Fibroblast of skin of left quadriceps (primary cell): ENCODE measurements around the gene RECK.
A peak's percentile ranks its signal among the peaks of the same experiment; 100 is the strongest.

Experiments
- DNase-seq, 2 experiments: peaks; one replicate each; pipeline ENCODE4 v3.0.0-alpha.2; 2013; ENCODE audit warnings: low read depth in 2 of 2

Gene RECK

DNA sequence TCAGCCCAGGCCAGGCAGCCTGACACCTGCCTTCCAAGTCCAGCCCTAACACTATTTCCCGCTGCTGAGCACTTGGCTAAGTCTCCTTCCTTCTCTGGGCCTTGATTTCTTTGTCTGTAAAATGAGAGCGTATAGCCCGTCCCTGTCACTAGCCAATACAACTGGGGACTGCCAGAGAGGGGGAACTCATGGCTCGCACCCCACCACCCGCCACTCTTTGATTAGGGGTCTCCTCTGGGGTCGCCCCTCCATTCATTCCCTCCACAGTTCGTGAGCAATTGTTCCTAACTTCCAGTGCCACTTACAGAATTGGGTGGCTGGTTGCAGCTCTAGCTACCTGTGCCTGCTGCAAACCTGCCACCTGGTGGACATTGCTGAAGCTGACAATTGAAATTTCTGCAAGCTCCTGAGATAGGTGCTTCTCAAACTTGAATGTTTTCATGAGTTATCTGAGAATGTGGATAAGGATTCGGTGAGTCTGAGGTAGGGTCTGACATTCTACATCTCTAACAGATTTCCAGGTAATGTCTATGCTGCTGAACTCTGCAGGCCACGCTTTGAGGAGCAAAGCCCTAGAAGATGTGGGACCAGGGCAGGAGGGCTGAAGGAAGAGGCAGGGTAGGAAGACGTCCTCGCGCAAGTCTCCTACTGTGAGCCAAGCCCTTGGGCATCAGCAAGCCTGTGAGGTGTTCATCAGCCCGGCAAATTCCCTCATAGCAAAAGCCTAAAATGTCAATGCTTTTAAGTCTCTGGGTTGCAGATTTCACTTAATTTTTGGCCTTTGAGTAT is 13.3 kb upstream of the RECK start:
- DNase-seq = no peak

GRCh38 chr9:36025746-36026145 is 11.0 kb upstream of the RECK start:
- DNase-seq = no peak

GRCh38 chr9:36029202-36029601 is 7.5 kb upstream of the RECK start:
- no peak for DNase-seq

DNA sequence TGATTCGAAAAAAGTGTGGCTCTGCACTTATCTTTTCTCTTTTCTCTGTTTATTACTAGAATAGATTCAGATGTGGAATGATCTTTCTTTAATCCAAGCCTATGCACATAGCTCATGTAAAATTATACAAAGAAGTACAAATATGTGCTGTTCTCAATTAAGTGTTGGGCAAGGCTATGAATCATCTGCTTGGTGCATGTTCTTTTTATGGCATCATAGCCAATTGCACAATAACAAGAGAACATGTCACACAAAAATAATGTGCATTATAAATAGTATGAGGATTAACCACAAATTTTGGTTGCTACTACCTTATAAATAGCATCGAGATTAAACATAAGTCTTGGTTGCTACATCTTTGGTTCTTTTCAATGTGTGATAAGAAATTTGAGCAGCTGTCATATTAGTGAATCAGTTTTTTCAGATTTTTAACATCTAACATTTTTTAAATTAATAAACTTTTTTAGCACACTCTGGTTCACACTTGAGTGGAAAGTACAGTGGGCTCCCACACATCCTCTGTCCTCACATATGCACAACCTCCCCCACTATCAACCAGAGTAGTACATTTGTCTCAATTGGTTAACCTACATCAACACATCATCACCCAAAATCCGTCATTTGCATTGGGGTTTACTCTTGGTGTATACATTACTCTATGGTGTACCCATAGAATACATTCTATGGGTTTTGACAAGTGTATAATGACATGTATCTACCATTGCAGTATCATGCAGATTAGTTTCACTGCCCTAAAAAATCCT is 6.8 kb upstream of the RECK start:
- DNase-seq = peak; percentile 97

DNA sequence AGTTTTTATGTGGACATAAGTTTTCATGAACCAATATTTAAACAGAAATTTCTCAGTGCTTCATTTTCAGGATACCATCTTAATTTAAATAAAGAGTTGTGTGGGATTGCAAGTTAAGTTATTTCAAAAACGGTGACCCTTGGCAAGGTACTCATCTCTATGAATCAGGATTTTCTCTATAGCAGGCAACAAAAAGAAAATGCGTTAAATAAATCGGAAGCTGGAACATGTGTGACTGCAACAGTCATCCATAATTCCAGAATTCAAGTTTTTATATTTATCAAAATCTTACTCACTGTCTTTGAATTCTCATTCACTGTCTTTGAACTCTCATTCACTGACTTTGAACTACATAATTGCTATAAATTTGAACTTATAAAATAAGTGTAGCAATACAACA is 5.8 kb upstream of the RECK start:
- DNase-seq = no peak

GRCh38 chr9:36031774-36032555 is 4.7 kb upstream of the RECK start:
- DNase-seq = peak in 1 of 2 experiments; percentile 74

- no peak for DNase-seq
These were observed 2.9 kb upstream of the RECK start for GRCh38 chr9:36033788-36034187.

DNA sequence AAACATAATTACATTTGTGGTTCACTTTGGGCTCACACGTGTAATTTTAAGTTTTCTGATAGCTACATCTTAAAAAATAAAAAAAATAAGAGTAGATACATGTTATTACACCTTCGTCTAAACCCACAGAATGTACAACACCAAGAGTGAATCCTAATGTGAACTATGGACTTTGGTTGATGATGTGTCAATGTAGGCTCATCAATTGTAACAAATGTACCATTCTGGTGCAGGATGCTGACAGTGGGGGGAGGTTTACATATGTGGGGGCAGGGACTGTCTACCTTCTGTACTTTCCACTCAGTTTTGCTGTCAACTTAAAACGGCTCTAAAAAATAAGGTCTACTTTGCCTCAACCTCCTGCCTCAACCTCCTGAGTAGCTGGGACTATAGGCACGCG is 2.5 kb upstream of the RECK start:
- no peak for DNase-seq

GRCh38 chr9:36035006-36035405 is 1.7 kb upstream of the RECK start:
- peak in 1 of 2 experiments; percentile 76 for DNase-seq

DNA sequence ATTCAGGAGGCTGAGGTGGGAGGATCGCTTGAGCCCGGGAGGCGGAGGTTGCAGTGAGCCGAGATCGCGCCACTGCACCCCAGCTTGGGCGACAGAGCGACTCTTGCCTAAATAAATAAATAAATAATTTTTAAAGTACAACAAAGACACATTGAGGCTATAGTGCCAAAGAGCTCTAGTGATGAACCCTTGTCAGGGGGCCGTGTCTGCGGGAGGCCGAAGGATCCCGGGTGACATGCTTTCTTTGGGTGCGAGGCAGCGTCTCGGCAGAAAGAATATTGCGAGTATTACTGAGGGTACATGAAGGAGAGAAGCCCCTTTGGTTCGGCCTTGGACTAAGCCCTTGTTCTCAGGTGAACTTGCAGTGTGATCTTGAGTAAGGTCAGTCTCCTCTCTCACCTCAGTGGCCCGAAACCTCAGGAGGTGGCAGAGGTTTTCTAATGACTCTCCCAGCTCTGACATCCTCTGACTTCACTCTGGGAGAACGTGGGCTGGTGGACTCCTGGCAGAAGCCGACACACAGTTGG is 397 bp upstream of the RECK start:
- no peak for DNase-seq

DNA sequence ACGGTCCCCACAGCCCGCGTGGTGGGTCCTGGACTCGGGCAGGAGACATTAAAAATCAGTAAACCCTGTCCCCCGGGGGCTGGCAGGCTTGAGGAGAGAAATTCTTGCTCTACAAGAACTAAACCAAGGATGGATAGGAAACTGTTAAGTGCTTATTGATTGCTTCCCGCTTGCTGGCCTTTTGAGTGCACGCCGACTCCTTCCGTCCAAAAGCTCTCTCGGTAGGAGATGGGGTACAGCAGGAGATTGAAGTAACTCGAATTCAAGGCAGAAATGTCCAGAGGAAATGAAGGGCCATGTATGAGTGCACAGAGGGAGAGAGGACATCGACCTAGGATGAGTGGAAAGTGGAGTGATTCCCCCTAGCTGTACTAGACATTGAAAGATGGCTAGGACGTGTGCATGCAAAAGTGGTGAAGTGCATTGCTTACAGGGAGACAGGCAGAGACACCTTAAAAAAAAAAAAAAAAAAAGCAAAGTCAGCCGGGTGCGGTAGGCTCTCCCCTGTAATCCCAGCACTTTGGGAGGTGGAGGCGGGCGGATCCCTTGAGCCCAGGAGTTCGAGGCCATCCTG is 923 bp downstream of the RECK start:
- DNase-seq = no peak

DNA sequence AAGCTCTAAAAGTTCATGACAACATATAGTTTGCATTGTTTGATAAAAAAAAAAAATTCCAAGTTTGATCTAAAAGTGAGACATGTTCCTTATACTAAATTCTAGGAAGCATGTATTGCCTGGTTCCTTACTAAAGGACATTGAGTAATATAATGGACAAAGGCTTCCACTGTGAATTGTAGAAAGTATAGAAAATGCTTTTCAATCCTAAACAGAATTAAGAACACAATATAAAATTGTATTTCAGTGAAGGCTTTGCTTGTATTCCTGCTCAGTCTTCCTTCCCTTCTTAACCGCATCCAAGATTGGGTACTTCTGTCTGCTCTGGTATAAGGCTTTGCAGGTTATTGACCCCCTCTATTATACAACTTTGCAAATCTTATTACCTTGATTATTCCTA is 2.4 kb downstream of the RECK start:
- DNase-seq = no peak

DNA sequence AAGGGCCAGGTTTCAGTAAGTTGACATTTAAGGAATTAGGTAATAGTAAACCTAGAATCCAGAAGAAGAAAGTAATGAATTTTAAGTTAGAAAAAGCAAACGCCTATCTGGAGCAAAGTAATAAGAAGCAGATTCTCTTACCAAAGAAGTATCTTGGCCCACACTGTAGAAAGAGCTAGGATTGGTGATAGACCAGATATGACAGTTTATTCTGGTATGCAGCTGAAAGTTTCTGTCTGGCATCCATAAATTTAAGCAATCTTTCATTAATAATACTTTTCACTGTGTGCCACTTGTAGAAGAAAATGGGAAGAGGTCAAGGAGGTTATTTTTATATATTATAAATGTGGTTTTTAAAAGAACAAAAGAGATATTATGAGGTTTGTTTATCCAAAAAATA is 3.0 kb downstream of the RECK start:
- DNase-seq = no peak

- no peak for DNase-seq
These were observed 3.7 kb downstream of the RECK start for GRCh38 chr9:36040271-36040925.

- no peak for DNase-seq
These were observed 4.8 kb downstream of the RECK start for GRCh38 chr9:36041506-36041905.

DNA sequence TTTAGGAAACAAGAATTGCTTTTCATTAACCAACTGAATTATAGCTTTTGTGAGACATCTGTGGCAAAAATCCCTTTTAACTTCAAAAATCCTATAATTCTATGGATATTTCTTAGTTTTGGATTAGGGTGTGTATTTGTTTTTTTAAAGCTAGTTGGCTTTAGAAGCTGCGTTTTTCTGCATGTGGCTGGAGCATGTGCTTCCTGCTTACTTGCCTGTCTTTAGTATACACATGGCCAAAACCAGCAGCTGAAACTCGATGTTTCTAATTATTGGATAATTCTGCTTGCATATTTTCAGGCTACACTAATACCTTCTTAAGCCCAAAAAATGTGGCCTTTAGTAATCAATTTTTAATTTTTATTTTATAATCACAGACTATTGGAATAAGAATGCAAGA is 8.9 kb downstream of the RECK start:
- no peak for DNase-seq

GRCh38 chr9:36046923-36047322 is 10.2 kb downstream of the RECK start:
- DNase-seq = no peak

GRCh38 chr9:36049408-36049807 is 12.7 kb downstream of the RECK start:
- no peak for DNase-seq

DNA sequence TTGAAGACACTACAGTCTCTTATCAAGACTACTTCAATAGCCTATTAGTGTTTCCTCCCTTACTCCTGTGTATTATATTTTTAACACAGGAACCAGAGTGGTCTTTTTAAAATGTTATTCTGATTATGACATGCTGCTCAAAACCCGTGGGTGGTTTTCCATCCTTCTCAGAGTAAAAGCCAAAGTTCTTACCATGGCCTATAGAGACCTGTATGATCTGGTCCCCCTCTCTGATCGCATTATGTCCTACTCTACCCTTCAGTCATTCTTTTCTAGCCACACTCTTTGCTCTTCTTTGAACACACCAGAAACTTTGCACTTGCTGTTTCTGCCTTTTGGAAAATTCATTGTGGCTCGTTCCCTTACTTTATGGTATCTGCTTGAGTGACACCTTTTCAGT is 13.8 kb downstream of the RECK start:
- no peak for DNase-seq

DNA sequence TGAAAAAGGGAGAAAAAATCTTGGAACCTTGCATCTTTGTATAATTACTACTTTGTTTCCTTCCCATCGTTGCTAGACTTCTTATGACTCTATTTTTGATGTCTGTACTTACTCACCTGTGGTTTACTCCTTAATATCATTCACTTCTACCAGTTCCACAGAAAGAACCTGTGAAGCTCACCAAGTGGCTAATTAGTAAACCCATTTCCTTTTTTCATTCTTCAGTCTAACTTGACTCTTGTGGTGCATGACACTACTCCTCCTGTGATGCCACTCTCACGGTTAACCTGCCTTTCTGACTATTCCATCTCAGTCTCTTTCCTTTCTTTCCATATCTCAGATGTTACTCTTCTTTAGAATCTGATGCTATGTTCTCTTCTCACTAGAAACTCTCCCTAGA is 14.6 kb downstream of the RECK start:
- no peak for DNase-seq

DNA sequence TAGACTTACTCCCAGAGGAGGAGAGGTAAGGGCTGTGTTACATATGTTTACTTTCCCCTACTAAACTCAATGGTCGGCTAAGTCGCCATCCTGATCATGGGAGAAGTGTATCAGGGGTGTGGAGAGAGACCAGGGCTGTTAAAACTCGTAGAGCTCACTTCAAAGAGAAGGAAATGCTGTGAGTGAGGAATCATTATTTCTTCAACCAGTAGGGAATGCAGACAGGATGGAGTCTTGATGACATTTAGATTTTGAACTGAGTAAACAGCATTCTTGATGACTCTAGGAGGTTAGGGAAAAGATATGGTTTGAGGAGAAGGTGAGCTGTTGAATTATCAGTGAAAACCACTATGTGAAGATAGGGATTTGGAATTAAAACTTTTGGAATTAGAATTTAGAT is 17.3 kb downstream of the RECK start:
- no peak for DNase-seq
